HG02852 (cell line): Measurements from ENCODE around the gene HSD11B2.

Experiments used
- ATAC-seq: cut with Tn5 transposase; IDR thresholded peaks from one replicate; pipeline ENCODE4 v1.9.1; 2021; ENCODE audit warnings: mild to moderate bottlenecking, moderate library complexity; ENCODE audit not compliant: unreplicated experiment

Gene HSD11B2

DNA sequence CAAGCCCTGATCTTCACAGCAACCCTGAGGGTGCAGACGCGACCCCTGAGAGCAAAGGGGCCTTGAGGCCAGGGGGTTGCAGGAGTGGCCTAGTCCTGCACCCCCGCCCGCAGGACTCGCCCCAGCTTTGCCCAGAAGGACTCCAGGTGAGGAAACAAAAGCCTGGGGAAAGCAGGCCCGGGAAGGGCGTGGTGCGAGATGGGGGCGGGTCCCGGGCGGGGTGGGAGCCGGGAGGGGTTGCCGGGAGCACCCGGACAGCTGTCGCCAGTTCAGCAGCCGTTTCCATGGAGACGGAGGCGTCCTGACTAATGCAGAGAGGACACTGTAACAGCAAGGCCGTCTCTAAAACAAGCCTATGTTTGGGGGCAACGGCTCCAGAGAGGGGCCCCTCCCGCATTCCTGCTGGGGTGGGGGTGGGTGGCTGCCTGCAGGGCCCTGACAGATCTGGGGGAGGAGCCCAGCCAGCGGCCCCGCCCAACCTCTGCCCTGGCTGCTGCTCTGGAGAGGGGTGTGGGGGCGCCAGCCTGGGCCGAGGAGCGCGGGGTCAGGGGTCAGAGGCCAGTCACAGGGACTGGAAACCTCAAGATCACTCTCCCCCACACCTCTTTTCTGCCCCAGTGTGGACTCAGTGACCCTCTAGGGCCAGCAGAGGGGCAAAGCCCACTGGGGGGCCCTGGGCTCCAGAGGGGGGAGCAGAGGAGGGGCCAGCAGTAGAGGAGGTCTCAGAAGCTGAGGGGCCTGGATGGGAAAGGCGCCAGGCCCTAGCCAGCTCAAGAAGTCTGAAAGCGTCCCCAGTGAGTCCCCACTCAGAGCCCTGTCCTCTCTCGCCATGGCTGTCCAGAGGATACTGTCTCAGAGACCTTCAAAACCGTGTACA is 34.5 kb upstream of the HSD11B2 start:
- ATAC-seq, result no peak

DNA sequence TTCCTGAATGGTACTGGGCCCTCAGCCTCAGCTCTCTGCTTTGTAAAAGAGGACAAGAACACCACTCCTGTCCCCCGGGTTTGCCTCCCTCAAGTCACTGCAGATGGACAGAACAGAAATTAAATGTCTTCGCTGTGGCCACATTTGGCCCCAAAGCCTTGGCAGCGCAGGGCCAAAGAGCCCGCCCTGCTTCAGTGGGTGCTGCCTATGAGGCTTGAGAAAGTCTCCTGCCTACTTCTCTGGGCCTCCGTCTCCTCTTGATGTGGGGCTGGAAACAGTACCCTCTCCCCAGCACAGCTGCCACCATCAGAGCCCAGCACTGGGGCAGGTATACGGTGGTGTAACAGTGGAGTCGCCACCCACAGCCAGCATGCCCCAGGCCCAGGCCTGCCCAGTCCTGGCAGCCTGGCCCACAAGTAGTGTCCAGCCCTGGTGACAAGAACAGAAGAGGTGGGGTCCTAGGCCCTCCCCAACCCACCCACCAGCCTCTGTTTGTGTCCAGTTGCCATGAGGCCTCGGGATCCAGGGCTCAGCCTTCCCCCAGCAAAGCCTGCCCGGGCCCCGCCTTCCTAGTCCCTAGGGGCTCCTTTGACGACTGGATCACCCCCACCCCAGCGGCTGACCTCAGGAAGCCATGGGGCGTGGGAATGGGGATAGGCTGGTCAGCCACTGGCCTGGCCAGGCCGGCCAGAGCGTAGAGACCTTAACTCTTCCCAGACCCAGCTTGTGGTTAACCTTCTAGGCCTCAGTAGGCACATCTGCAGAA is 33.7 kb upstream of the HSD11B2 start:
- ATAC-seq, result no peak

DNA sequence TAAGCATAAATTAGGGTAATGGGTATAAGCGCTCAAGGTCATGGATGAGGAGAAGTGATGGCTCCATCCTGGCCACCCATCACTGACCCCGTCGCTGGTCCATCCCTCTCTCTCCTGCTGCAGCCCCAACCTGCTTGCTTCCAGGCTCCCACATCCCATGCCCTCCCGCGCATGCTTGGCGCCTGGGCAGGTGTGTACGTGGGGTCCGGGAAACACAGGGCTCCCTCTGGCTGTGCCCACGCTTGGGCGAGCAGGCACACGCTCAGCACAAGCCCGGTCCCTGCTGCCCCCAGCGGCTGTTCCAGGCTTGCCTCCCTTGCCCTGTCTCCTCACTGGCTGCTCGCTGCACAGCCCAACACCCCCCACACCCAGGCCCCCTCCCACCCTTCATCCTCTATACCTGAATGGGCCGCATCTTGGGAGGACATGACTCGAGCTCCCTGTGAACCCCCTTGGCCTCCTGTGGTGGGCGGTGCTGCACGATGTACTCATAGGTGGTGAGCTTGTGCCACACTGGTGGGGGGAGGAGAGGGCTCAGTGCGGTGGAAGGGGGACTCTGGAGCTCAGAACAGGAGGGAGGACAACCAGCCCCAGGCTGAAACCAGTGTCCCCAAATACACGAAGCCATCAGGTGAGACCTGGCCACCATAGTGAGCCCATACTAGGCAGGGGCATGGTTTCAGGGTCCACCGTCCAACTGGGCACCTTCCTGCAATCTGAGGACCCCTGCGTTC is 32.9 kb upstream of the HSD11B2 start:
- no peak for ATAC-seq

DNA sequence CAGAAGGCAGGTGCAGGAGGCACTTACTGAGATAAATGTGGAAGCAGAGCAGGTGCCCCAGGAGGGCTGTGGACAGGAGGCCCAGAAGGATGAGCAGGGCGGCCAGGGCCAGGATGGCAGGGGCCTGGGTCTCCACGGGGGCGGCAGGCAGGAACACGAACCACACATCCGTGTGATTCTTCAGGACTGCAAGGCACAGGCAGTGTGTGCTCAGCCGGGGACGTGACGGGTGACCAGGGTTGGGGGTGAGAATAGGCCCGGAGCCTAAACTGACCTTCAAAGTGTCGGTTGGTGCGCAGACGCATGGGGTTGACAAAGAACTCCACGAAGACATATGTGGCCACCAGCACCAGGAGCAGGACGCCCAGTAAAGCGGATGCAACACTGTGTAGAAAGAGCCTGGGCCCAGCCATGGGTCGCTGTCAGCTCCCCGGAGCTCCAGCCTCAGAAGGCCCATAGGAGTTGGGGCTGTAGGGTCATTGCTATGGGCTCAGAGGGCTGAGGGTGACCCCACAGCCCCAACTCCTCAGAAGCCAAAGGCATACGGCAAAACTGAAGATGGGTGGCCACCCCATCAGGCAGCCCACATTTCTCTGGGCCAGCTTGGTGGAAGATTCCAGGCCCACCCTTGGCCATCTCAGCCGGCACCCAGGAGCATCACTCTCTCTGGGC is 32.2 kb upstream of the HSD11B2 start:
- no peak for ATAC-seq

DNA sequence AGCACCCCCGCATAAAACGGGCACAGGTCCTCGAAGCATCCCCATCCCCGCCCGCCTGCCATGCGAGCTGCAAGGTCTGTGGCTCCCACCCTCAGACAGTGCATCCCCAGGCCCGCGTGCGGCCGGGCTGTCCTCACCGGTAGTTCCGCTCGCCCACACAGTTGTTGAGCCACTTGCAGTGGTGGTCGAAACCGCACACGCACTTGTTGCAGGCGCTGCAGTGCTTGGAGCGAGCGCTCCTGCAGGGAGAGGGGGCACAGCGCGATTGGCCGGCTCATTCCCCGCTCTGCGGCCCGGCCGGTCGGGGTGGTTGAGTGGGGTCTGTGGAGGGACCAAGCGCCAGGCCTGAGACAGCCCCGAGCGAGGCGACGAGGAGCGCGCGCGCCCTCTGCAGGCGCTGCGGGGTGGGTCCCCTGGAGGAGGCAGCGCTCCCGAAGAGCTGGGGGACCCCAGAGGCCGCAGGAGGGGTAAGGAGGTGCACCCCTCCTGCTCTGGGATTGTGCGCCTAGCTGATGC is 31.6 kb upstream of the HSD11B2 start:
- ATAC-seq, result no peak

DNA sequence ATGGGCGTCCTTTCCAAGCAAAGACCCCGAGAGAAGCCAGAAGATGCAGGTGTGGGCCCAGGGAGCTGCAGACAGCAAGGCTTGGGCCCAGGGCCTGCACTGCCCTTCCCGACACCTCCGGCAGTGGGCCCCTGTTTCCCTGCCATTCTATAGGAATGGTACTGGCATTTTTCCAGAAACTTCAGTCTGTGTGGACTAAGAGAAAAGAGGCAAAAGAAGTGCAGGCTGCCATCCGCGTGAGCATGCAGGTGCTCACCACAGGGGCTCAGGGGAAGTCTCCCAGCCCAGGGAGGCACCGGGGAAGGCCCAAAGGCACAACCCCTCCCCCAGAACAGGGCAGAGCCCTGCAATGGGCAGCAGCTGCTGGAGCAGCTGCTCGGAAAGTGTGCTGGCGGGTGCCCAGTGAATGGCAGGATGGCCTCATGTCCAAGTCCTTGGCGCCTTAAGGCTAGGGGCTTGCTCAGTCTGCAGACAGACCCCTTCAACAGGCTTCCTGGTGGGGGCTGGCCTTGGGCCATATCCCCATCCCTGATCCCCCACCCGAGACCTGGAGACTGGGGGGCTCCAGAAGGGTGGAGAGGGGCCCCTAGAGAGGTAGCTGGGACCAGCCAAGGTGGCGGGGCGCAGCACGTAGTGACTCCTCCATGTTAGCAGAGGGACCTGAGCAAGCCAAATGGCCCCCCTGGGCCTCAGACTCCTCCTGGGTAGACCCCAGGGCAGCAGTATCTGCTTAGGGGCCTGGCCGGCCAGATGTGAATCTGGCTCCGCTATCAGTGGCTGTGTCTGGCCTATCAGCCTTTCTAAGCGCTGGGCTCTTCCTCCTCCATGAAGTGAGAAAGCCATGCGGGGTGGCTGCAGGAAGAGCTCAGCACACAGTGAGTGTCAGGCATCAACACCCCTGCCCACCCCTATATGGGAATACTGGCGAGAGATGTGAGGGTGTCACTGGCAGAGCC is 30.9 kb upstream of the HSD11B2 start:
- ATAC-seq, result no peak

DNA sequence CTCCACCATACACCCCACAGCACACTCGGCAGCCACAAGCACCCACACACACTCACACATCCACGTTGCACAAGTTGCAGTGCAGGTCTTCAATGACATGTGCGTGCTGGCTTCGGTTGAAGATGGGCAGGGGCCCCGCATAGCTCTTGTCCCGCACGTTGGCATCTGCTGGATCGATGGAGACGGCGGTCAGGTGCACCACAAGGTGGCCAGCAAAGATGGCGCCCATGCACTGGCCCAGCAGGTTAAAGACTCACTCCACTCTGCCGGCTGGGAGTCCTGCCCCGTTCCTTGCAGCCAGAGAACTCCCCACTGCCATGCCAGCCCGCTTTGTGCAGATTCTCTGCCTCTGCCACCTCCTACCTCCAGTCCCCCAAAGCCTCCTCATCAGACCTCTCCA is 30.0 kb upstream of the HSD11B2 start:
- no peak for ATAC-seq

DNA sequence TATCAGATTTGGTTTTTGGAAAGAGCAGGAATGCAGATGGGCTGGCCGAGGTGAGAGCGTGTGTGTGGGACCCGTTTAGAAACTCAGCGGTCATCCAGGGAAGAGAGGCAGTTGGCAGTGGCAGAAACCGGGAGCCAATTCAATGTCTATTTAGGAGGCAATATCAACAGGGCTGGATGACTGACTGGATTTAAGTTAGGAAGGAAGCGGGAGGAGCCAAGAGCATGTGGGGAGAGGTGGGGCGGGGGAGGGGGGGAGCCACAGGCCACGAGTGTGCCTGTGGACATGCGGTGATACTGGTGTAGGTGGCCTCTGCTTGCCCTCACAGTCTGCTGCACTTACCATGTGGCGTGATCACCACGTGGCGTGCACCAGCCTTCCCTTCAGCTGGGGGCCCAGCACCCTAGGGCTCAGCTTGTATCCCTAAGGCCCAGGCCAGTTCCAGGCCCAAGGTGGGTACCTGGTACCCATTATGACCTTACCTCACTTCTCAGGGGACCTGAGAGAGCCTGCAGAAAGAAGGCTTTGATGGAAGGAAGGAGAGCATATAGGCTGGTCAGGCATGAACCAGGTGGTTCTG is 26.9 kb upstream of the HSD11B2 start:
- ATAC-seq, result no peak

DNA sequence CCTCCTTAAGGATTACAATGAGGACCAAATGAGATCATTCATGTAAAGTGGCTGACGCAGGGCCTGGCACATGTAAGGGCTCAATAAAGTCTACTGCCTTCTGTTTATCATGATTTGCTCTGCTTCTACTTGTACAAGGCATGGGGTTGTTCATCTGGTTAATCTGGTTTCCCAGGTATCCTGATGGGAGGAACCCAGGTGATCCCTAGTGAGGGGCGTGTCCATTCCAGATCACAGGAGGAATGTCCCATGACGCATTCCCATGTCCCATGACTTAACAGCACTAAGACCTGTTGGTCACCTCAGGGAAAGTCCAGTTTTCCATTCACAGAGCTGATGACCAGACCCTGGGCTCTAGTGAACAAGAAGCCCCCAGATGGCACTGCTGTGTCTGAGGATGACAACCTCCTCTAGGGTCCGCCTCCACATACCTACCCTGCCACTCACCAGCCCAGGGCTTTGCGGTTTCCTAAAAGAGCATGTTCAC is 26.1 kb upstream of the HSD11B2 start:
- no peak for ATAC-seq

DNA sequence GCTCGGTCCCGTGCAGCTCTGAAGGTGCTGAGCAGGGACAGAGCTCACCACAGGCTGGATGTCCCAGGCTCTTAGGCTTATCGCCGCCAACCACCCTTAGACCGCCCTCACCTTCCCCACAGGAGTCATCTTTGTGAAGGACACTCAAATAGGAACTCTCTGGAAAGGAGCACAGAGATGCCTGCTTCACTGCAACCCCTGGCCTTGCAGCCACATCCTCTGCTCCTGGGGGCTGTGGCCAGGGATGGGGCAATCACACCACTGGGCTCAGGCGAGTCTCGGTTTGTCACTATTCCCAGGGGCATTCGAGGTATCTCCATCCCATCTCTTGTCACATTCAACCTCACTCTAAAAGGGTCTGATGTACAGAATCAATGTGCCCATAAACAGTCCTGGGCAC is 25.6 kb upstream of the HSD11B2 start:
- ATAC-seq, result no peak

DNA sequence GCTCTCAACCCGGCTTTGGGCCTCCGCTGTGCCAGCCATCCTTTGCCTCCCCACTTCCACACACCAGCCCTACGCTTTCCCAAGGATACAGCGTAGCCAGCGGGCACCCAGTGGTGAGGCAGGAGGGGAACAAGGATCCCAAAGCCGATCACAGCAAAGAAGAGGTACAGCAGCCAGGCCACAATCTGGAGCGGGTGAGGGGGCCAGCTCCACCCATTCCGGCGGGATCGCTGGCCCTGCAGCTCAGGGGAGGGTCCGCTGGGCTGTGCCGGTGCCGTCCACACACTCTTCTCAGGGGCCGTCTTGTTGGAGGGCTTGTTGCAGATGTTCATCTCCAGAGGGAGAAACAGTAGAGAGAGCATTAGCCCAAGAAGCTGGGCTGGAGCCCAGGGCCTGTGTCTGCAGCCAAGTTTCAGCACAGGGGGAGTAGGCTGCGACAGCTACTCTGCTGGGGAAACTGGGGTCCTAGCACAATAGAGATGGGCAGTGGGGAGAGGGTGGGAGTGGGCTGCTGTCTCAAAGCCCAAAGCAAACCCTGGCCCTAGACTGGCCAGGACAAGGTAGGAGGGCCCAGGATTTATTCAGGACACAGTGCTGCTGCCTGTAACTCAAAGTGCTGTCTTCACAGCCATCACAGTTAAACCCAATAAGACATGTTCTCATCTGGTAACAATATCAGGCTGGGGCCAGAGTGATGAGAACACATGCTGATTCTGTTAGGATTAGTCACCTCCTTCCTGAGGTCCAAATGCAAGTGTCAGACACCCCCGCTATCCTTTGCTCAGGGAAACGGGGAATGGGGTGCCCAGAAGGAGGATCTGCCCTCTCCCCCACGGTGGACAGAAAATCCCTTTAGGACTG is 24.6 kb upstream of the HSD11B2 start:
- ATAC-seq, result no peak

DNA sequence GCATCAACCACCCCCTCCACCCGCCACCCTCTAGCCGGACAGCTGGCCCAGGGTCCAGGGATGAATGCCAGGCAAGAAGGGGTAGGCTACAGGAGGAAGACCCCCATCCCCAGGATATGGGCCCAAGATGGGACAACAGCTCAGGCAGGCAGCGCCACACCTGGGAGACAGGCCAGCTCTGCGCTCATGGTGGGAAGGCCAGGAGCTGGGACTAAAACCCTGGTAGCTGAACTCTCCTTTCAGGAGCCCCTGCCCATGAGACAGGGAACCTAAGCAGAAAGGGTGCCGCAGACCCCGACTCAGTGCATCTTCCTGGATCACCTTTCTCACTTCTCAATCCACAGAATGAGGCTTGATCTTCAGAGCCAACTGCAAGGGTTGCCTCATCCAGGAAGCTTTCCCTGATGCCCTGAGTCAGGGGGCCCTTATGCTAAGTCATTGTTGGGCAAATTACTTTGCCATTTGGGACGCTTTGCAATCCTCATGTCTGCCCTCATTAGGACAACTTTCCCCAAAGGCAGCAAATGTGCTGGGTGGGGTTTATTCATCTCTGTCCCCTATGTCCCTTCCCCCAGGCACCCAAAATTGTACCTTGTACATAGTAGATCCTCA is 23.6 kb upstream of the HSD11B2 start:
- ATAC-seq, result no peak

DNA sequence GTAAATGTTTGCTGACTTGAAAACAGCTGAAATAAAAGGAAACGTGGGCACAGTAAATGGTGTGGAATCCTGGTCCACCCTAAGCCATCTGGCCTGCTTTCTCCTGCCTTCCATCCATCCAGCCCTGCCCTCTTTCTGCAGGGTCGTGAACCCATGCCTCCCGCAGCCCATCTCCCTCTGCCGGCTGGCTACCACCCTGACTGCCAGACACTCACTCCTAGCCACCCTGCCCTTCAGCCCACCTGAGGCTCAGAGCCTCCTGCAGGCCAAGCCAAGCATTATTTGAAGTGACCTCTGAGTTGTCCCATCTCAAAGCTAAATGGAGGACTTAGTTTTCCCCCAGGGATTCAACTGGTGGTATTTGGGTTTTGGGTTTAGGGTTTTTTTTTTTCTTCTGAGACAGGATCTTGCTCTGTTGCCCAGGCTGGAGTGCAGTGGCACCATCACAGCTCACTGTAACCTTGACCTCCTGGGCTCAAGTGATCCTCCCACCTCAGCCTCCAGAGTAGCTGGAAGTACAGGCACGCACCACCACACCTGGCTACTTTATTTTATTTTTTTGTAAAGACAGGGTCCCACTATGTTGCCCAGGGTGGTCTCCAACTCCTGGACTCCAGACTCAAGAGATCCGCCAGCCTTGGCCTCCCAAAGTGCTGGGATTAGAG is 23.0 kb upstream of the HSD11B2 start:
- no peak for ATAC-seq

DNA sequence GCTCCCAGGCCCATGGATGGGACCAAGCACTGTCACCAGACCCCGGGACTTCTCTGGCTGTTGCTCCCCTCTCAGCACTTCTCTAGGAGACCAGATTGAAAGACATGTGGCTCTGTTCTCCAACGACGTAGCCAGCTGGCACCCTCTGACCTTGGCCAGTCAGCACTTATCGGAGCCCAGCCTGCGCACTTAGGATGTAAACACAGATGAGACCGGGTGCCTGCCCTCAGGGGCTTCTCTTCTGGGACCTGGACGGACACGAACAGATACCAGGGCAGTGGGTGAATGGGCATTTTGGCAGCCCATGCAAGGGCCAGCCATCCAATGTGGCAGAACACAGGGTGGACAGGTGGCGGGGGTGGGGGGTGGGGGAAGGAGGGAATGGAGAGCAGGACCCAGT is 21.3 kb upstream of the HSD11B2 start:
- ATAC-seq, result no peak

DNA sequence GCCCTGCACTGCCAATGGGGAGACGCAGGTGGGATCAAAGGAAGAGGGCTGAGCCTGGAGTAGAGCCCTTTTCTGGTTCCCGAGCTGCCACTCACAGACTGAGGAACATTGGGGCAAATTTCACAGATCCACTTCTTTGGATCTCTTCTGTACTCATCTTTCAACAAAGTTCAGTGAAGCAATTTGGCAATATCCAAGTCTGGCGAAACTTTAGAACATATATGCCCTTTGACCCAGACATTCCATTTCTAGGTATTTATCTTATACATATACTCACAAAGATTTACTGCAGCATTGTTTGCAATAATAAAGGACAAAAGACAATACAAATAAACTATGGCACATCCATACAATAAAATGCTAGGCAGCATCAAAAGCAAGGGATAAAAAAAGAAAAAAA is 19.6 kb upstream of the HSD11B2 start:
- no peak for ATAC-seq

DNA sequence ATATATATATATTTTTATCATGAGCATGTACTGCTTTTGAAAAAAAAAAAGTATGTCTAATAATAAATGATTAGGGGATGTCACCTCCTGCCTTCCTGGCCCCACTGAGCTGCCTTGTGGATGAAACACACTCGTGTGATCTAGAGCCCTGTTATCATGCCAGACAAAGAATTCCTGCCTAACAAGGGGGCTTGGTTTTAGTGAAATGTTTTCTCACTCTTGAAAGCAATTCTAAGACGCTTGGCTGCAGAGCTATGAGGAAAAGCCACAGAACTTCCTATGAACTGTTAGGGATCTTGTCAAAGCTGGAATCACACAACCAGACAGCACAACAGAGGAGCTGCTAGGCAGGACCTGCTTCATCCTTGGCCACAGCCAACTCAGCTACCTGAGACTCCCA is 18.6 kb upstream of the HSD11B2 start:
- no peak for ATAC-seq
